ENCODE measurements around the gene TMEM208. TPM values are rescaled to one million over a fixed set of nuclear protein-coding genes. Genes with fewer than 3 reads are reported as not detected.

Gene TMEM208
- total and polyA plus RNA-seq, 2 of the 13 experiments (the other 11 are each of a cell fraction or from before 2014, with no cell fraction given) = 58.8 to 72.9 TPM

- TF ChIP-seq ZNF574 (CRISPR knock-in tag; IDR thresholded peaks at IDR 0.05) = 0 out of 2 replicates have a peak, but pooled peaks have one; percentile 61
- 0 out of 2 replicates have a peak, but pooled peaks have one; percentile 51 for TF ChIP-seq ZNF672 (CRISPR knock-in tag; IDR thresholded peaks at IDR 0.05)
- TF ChIP-seq ZGPAT (CRISPR knock-in tag; IDR thresholded peaks at IDR 0.05) = peak; percentile 66; the same call in 1 of the 2 replicates
- no peak for TF ChIP-seq PRMT3 (CRISPR knock-in tag; IDR thresholded peaks at IDR 0.05; ENCODE audit: borderline replicate concordance, low read depth)
- no peak for TF ChIP-seq SSRP1 (CRISPR knock-in tag; IDR thresholded peaks at IDR 0.05)
- TF ChIP-seq ZNF407 (CRISPR knock-in tag; IDR thresholded peaks at IDR 0.05; ENCODE audit: not compliant biosample characterization) = peak; percentile 81
- TF ChIP-seq RNF219 (CRISPR knock-in tag; IDR thresholded peaks at IDR 0.05) = no peak
- no peak for TF ChIP-seq JUN (CRISPR knock-in tag; IDR thresholded peaks at IDR 0.05)
- no peak for TF ChIP-seq ELK4 (CRISPR knock-in tag; IDR thresholded peaks at IDR 0.05; ENCODE audit: borderline replicate concordance)
- TF ChIP-seq HOXA9 (CRISPR knock-in tag; IDR thresholded peaks at IDR 0.05; ENCODE audit: borderline replicate concordance) = 0 out of 2 replicates have a peak, but pooled peaks have one; percentile 29
These were observed 48.9 kb upstream of the TMEM208 start (continued) for GRCh38 chr16:67177743-67178699.

Data from HepG2 (cell line).